Activated CD8-positive, alpha-beta memory T cell treated with anti-CD3 and anti-CD28 coated beads for 24 hours (primary cell): ENCODE results near the gene MOCS1.

Experiments
- DNase-seq: peaks from one replicate; pipeline ENCODE4 v3.0.0-alpha.2; 2020

Gene MOCS1

GRCh38 chr6:39899554-39900295, 34.5 kb downstream of the MOCS1 start:
- no peak for DNase-seq

DNA sequence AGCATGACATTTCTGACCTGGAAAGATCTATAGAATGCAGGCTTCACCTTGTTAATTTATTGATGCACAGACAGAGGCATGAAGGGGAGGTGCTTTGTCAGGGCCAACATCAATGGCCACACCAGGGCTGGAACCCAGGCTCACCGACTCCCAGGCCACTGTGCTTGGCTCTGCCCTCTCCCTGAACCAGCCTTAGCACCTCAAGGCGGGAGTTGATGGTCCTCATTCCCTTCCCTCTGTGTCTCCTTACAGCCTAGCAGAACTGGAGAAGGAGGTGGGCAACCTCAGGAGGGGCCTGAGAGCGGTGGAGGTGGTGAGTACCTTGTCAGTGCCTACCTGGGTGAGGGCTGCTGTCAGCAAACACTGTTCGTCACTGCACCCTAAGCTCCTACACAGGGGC, 35.6 kb downstream of the MOCS1 start:
- no peak for DNase-seq

DNA sequence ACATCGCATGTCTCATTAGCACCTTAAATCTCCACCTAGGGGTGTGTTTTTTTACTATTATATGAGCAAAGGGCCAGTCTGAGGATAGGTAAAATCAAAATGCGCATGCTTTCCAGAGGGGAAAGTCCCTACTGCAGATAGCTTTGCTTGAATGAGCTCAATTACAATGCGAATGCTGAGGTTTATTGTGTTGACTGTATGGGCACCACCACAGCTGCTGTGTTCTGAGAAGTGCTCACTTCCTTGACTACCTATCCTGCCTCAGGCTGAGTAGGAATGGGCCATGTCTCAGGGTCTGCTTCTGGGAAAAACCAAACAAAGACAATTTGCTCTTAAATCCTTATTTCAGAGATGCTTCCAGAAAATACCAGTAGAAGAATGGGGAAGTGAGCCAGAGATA, 36.6 kb downstream of the MOCS1 start:
- no peak for DNase-seq

- no peak for DNase-seq
These were observed 37.6 kb downstream of the MOCS1 start for GRCh38 chr6:39896701-39897100.

- DNase-seq, result no peak
These were observed 41.0 kb downstream of the MOCS1 start for GRCh38 chr6:39893286-39893685.

- no peak for DNase-seq
These were observed 41.7 kb downstream of the MOCS1 start for GRCh38 chr6:39892490-39893129.

DNA sequence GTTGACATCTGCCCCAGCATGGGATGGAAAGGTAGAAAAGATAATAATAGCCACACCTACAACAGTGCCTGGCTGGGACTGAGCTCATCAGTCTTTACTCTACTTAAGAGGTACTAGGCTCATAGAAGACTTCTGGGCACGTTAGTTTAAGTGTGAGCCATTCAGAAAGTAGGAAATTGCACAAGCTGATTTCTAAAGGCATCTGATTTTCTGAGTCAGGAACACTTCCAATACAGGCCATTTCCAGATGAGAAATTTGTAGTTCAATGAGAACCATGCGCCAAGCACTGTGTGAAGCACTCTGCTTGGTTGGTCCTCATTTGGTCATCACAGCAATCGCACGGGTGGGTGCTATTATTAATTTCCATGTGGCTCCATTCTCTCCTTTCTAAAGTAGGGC, 42.3 kb downstream of the MOCS1 start:
- DNase-seq, result no peak

- DNase-seq, result no peak
These were observed 42.9 kb downstream of the MOCS1 start for GRCh38 chr6:39891353-39891752.

GRCh38 chr6:39889229-39889628, 45.0 kb downstream of the MOCS1 start:
- DNase-seq, result no peak

- DNase-seq, result no peak
These were observed 46.4 kb downstream of the MOCS1 start for GRCh38 chr6:39887692-39888450.

DNA sequence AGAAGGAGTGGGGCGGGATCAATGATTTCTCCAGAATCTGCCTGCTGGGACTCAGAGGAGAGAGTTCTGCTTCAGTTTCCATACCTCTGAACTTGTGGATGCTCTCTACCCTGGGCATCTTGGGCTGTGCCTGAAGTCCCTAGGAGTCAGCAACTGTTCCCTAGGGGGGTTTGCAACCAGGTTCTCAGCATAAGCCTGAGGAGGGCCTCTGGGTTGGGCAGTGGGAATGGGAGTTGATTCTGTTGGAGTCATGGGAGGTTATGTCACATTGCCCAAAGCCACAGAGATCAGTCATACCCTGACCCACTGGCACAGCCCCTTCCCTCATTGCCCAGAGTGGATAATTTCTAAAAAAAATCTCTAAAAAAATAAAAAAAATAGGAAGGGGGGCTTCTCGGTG, 47.4 kb downstream of the MOCS1 start:
- DNase-seq, result no peak

- DNase-seq, result no peak
These were observed 48.6 kb downstream of the MOCS1 start for GRCh38 chr6:39885691-39886090.

- no peak for DNase-seq
These were observed 49.6 kb downstream of the MOCS1 start for GRCh38 chr6:39884696-39885095.

GRCh38 chr6:39882531-39882899, 51.7 kb downstream of the MOCS1 start:
- no peak for DNase-seq

GRCh38 chr6:39881851-39882530, 52.3 kb downstream of the MOCS1 start:
- DNase-seq, result no peak

- no peak for DNase-seq
These were observed 53.7 kb downstream of the MOCS1 start for GRCh38 chr6:39880594-39880993.

DNA sequence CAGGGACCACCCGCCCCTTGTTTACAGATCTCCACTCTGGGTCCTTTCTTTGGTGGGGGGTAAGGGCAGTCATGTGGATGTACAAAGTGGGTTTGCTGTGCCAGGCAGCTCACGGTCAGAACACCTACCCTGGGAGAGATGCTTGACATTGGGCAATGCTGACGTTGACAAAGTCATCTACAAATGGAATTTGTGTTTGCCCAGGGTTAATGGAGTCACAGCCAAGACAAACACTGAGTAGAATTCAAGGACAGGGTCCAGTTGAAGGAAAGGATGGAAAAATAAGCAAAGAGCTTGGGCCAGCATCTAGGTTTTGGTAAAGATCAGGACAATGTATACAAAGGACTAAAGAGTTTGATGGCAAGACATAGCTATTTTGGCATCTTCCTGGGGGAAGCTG, 54.7 kb downstream of the MOCS1 start:
- no peak for DNase-seq

DNA sequence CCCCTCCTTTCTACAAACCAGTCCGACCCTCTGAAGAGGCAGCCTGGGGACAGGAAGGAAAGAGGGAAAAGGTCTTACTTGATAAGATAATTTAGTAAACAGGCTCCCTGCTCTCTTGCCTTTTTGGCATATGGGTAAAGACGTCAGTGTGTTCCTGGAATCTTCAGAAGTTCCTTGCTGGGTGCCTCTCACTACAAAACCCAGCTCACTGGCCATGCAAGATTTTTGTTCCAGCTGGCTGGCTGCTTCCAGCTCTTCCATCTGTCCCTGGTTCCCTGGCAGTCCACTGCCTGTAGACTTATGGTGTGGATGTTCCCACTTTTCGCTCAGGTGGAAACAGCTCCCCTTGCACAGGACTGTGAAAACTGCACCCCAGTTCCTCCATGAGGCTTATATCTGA, 57.4 kb downstream of the MOCS1 start:
- no peak for DNase-seq

DNA sequence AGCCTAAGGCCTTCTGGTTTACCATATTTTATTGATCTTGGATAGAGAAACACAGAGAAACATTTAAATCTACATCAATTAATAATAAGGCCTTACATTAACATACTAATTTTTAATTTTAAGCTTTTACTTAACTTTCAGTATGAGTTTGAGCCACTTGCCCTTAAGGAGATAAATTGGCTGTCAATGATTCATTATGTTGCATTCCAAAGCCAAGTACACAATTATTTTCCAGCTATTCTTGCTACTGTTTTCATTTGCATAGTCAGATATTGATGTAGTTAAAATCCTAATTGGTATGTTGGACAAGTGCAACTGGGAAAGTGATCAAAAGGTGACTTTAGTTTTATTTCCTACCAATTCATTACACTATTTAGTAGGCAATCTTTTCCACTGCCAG, 58.2 kb downstream of the MOCS1 start:
- no peak for DNase-seq

DNA sequence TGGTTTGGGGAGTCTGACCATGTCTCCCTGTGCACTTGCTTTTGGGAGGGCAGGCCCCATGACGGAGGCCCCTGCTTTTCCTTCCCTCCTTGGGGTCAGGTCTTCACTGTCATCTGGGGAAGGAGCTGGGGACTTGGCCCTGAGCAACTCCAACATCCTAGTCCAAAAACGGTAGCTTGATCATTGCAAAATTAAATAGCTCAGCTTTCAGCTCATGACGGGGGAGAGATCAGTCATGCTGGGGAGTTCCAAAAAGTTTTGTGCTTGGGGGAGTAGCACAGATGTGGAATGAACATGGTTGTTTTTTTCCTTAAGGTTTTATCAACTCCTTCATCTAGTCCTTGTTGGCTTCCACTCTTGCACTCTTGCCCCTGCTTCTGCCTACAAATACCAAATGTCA, 60.8 kb downstream of the MOCS1 start:
- no peak for DNase-seq

GRCh38 chr6:39870950-39871349, 63.3 kb downstream of the MOCS1 start:
- no peak for DNase-seq

DNA sequence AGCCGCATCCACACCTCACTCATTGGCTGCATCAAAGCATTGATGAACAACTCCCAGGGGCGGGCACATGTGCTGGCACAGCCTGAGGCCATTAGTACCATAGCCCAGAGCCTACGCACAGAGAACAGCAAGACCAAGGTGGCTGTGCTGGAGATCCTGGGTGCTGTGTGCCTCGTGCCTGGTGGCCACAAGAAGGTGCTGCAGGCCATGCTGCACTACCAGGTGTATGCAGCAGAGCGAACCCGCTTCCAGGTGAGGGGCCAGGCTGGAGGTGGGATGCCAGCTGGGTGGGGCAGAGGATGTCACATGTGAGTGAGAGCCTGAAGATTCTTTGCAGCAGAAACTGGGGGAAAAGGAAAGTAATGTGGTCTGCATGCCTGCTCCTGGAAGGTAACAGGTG, 66.7 kb downstream of the MOCS1 start:
- DNase-seq, result no peak
